ENCODE measurements around the gene RTTN.

Gene RTTN

GRCh38 chr18:70021043-70021442, 184.4 kb downstream of the RTTN start:
- TF ChIP-seq ISL1 (CRISPR knock-in tag; IDR thresholded peaks at IDR 0.05), result no peak
- no peak for TF ChIP-seq PATZ1 (CRISPR knock-in tag; IDR thresholded peaks at IDR 0.05; ENCODE audit: borderline replicate concordance)
- no peak for TF ChIP-seq PPARA (CRISPR knock-in tag; IDR thresholded peaks at IDR 0.05; ENCODE audit: borderline replicate concordance)
- ATAC-seq, result no peak

- no peak for TF ChIP-seq TOX (CRISPR knock-in tag; IDR thresholded peaks at IDR 0.05; ENCODE audit: borderline replicate concordance)
- no peak for TF ChIP-seq OSR1 (CRISPR knock-in tag; IDR thresholded peaks at IDR 0.05)
- no peak for TF ChIP-seq ZC3H10 (CRISPR knock-in tag; IDR thresholded peaks at IDR 0.05)
- no peak for TF ChIP-seq TCF4 (CRISPR knock-in tag; IDR thresholded peaks at IDR 0.05; ENCODE audit: borderline replicate concordance)
- no peak for TF ChIP-seq ISL1 (CRISPR knock-in tag; IDR thresholded peaks at IDR 0.05)
- TF ChIP-seq CREB5 (CRISPR knock-in tag; IDR thresholded peaks at IDR 0.05; ENCODE audit: low read depth), result no peak
- TF ChIP-seq ZNF8 (CRISPR knock-in tag; IDR thresholded peaks at IDR 0.05), result no peak
- no peak for ATAC-seq
Measured at GRCh38 chr18:70019991-70020390, 185.5 kb downstream of the RTTN start.

GRCh38 chr18:70019136-70019535, 186.4 kb downstream of the RTTN start:
- ATAC-seq, result no peak
- TF ChIP-seq ZFP30 (CRISPR knock-in tag; IDR thresholded peaks at IDR 0.05), result no peak
- no peak for TF ChIP-seq CSRNP3 (CRISPR knock-in tag; IDR thresholded peaks at IDR 0.05)
- no peak for TF ChIP-seq TSHZ2 (CRISPR knock-in tag; IDR thresholded peaks at IDR 0.05)
- no peak for TF ChIP-seq RARB (CRISPR knock-in tag; IDR thresholded peaks at IDR 0.05)
- no peak for TF ChIP-seq ISL1 (CRISPR knock-in tag; IDR thresholded peaks at IDR 0.05)
- no peak for TF ChIP-seq ZNF70 (CRISPR knock-in tag; IDR thresholded peaks at IDR 0.05)
- TF ChIP-seq ZC3H10 (CRISPR knock-in tag; IDR thresholded peaks at IDR 0.05), result no peak
- TF ChIP-seq ZNF565 (CRISPR knock-in tag; conservative IDR thresholded peaks at IDR 0.05; ENCODE audit: low read depth), result no peak
- no peak for TF ChIP-seq TCF4 (CRISPR knock-in tag; IDR thresholded peaks at IDR 0.05; ENCODE audit: borderline replicate concordance)
- no peak for TF ChIP-seq CSDC2 (CRISPR knock-in tag; IDR thresholded peaks at IDR 0.05)
- TF ChIP-seq ZNF8 (CRISPR knock-in tag; IDR thresholded peaks at IDR 0.05), result no peak
- TF ChIP-seq PPARA (CRISPR knock-in tag; IDR thresholded peaks at IDR 0.05; ENCODE audit: borderline replicate concordance), result no peak
- no peak for TF ChIP-seq OSR1 (CRISPR knock-in tag; IDR thresholded peaks at IDR 0.05)
- TF ChIP-seq BACH2 (CRISPR knock-in tag; IDR thresholded peaks at IDR 0.05; ENCODE audit: borderline replicate concordance), result no peak
- TF ChIP-seq ZFP3 (CRISPR knock-in tag; IDR thresholded peaks at IDR 0.05), result no peak
- no peak for TF ChIP-seq ESRRG (CRISPR knock-in tag; IDR thresholded peaks at IDR 0.05)
- TF ChIP-seq TOX (CRISPR knock-in tag; IDR thresholded peaks at IDR 0.05; ENCODE audit: borderline replicate concordance), result no peak
- TF ChIP-seq CREB5 (CRISPR knock-in tag; IDR thresholded peaks at IDR 0.05; ENCODE audit: low read depth), result no peak
- no peak for TF ChIP-seq PATZ1 (CRISPR knock-in tag; IDR thresholded peaks at IDR 0.05; ENCODE audit: borderline replicate concordance)
